OCI-LY3 (cell line): Measurements from ENCODE around the gene AP2A2.

Source experiments
- CTCF ChIP-seq: fragments of 200-600, 300-600 bp; sonication (generic); IDR thresholded peaks from 2 replicates; pipeline ENCODE4 v1.5.1; 2014; ENCODE audit warnings: antibody characterized with exemption, low read length, low read depth
- EZH2phosphoT487 ChIP-seq: fragments of 200-600 bp; shearing (Covaris generic); IDR thresholded peaks from 2 replicates; pipeline ENCODE4 v1.6.1; 2018; ENCODE audit warnings: antibody characterized with exemption, mixed run types, low read depth

DNA sequence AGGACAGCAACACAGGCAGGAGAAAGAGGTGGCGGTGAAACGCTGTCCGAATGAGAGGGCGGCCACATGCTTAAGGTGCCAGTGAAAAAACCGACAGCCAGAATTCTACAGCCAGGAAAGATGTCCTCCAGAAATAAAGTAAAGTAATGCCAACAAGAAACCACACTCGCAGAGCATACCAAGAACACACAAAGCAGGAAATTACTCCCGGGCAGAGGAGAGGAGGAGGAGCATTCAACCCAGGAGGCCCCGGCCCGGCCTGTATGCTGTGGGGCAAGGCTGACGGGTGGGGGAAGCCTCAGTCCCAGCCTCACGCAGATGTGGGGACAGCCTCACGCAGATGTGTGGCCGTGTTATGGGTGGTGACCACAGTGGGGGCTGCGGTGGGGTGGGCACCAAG is 43.1 kb upstream of the AP2A2 start:
- TF ChIP-seq CTCF (no peak), EZH2phosphoT487 (no peak)
